ENCODE results near the gene CLDN5.
"Not testable (repeated sequence)": the region's sequence is repeated elsewhere in the genome, so short reads cannot be mapped to it uniquely, and the experiment has no call there.

Gene CLDN5, protein sequence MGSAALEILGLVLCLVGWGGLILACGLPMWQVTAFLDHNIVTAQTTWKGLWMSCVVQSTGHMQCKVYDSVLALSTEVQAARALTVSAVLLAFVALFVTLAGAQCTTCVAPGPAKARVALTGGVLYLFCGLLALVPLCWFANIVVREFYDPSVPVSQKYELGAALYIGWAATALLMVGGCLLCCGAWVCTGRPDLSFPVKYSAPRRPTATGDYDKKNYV

GRCh38 chr22:19524170-19525115 lies at the start of gene CLDN5:
Gene CLDN5, minus strand, starts transcription at chr22:19524410. Its CDS starts 155 bp downstream, at chr22:19524255.
- DNase-seq: no peak

- no peak for DNase-seq
Observed at GRCh38 chr22:19571995-19572394, 47.8 kb upstream of the CLDN5 start.

GRCh38 chr22:19571207-19571795 lies 47.1 kb upstream of the CLDN5 start:
- DNase-seq: no peak

DNA sequence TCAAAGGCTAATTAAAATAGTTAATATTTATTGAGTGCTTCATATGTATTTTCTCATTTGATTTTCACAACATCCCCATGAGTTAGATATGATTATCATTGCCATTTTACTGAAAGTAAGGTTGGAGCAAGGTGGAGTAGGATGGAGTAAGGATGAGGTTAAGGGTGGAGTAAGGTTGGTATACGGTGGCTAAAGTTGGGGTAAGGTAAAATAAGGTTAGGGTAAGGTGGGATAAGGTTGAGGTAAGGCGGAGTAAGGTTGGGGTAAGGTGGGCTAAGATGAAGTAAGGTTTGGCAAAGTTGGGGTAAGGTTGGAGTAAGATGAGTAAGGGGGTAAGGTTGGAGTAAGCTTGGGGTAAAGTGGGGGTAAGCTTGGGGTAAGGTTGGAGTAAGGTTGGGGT lies 45.8 kb upstream of the CLDN5 start:
- DNase-seq: no peak

DNA sequence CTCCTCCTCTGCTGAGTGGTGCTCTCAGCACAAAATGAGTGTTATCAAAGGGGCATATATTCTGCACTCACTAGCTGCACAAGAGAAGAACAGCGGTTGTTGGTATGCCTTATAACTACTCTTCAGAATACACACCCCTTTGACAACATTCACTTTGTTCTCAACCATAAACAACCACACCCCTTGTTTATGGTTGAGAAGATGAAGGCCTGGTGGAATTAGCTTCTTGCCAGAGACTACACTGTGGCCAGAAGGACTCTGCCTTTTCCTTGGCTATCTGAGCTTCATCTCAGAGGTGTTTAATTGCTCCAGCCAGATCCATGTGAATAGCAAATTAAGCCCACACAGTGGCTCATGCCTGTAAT lies 45.0 kb upstream of the CLDN5 start:
- DNase-seq: no peak

- peak; percentile 92 for DNase-seq
Observed at GRCh38 chr22:19568337-19569275, 44.4 kb upstream of the CLDN5 start.

- DNase-seq: no peak
Observed at GRCh38 chr22:19567157-19568009, 43.2 kb upstream of the CLDN5 start.

GRCh38 chr22:19566279-19567156 lies 42.3 kb upstream of the CLDN5 start:
- no peak for DNase-seq

GRCh38 chr22:19565382-19566278 lies 41.4 kb upstream of the CLDN5 start:
- DNase-seq: no peak

GRCh38 chr22:19559956-19560355 lies 35.7 kb upstream of the CLDN5 start:
- DNase-seq: no peak

DNA sequence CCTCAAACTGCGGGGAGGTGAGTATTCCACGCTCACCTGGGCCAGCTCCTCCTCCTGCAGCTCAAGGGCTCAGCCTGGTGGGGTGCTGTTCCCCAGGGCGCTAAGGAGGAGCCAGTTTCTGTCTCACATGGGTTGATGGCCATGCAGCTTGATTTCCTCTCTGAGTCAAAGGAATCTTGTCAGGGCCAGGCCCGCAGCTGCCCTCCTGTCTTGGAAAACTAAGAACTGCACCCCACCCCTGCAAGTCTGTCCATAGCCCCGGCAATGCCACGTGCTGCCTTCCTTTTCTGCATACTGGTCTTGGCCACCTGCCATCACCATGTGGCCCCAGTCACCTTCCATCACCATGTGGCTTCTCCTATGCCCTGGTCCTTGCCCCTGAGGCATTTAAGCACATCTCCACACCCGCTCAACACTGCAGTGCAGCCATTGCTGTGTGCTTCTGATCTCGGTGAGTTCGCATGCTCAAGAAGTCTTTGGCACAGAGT lies 35.2 kb upstream of the CLDN5 start:
- no peak for DNase-seq

DNA sequence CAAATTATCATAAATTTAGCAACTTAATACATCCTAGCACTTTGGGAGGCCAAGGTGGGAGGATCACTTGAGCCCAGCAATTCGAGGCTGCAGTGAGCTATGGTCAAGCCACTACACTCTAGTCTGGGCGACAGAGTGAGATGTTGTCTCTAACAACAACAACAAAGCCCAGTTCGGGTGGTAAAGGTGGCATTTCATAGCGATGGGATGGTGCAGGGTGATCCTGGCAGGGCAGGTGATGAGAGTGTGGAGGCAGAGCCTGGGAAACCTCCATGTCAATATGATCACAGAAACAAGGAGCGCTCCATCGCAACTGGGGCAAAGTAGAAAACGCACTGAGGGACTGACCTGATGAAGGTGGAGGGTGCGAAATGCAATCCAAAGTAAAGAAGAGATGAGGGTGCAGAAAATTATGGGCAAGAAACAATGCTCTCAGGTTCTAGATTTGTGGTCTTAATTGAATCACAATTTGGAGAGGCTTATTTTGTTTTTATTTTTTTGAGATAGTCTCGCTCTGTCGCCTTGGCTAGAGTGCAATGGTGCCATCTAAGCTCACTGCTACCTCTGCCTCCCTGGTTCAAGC lies 32.8 kb upstream of the CLDN5 start:
- DNase-seq: no peak

GRCh38 chr22:19555651-19556050 lies 31.4 kb upstream of the CLDN5 start:
- DNase-seq: no peak

GRCh38 chr22:19554834-19555404 lies 30.7 kb upstream of the CLDN5 start:
- no peak for DNase-seq

DNA sequence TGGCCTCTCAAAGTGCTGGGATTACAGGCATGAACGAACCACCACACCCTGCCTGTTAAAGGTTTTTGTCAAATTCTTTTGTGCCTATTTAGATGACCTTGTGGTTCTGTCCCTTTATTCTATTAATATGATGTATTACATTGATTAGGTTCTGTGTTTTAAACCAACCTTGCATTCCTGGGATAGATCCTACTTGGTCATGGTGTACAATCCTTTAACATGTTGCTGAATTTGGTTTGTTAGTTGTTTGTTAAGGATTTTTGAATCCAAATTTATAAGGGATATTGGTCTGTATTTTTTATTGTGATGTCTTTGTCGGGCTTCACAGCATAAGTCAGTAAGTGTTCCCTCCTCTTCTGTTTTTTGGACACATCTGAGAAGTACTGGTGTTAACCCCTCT lies 29.0 kb upstream of the CLDN5 start:
- no peak for DNase-seq

DNA sequence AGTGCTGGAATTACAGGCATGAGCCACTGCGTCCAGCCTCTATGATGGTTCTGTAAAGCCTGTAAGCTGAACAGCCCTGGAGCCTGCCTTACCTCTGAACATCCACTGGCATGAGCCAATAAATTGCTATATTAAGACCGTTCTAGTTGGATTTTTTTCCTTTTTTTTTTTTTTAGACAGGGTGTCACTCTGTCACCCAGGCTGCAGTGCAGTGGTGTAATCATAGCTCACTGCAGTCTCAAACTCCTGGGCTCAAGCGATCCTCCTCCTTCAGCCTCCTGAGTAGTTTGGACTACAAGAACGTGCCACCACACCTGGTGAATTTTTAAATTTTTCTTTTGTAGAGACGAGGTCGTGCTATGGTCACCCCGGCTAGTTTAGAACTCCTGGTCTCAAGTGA lies 26.2 kb upstream of the CLDN5 start:
- DNase-seq: no peak

GRCh38 chr22:19549428-19549827 lies 25.2 kb upstream of the CLDN5 start:
- DNase-seq: no peak

DNA sequence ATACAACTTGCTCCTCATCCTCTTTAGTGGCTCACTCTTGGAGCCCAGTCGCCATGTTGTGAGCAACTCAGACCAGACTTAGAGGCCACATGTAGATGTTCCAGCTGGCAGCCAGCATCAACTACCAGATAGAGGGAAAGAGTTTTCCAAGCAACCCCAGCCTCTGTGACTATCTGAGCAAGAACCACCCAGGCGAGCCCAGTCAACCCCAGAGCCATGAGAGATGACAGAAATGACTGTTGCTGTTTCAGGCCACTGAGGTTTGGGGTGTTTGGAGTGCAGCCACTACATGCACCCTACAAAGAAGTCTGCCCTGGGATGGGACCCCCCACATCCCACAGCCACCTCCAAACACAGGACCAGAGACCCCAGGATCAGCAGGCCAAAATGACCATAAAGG lies 24.8 kb upstream of the CLDN5 start:
- no peak for DNase-seq

DNA sequence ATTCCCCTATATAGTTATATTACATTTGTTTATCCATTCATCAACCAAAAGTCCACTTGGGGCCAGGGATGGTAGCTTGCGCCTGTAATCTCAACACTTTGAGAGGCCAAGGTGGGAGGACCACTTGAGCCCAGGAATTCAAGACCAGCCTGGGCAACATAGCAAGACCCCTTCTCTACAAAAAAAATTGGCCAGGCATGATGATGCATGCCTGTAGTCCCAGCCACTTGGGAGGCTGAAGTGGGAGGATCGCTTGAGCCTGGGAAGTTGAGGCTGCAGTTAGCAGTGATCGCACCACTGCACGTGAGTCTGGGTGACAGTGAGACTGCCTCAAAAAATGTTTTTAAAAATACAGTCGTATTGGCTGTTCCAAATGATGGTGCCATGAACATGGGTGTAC lies 24.2 kb upstream of the CLDN5 start:
- DNase-seq: not testable (repeated sequence)
